Measurements from ENCODE around the gene AIG1. TPM values are rescaled to one million over a fixed set of nuclear protein-coding genes. Genes with fewer than 3 reads are reported as not detected.

Gene AIG1
- total and polyA plus RNA-seq, 12 donors = 21.0 to 55.7 (median 47.2) TPM

DNA sequence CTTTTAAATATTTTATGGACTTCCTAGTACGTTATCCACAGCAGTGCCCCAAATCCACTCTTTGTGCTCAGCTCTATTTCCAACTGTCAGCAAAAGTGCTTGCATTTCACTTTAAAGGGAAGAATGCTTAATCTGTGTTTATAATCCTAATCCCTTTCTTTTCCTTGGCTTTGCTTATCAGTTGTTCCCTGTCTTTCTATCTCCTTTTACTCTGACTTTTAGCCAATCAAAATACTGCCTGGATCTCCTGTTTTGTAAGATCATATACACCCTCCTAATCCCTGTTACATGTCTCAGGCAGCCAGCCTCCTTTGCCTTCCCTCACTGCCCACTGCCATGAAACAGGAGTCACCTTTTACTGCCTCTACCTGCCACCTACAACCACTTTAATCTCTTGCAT lies 102.9 kb downstream of the AIG1 start:
- Histone ChIP-seq H3K4me3 (no peak overlapping the region), H3K9me3 (replicated peaks in 1 of 3) (no peaks in the 10 kb centered on the region), H3K36me3 (replicated peaks in 1 of 2) (no peaks in the 10 kb centered on the region), H3K4me1 (replicated peaks in 1 of 2) (peaks cover 0 to 11% of the 10 kb centered on the region in 2 donors), H3K27ac (no peak overlapping the region), H3K27me3 (no peaks in the 10 kb centered on the region)
- no peak for TF ChIP-seq CTCF (IDR thresholded peaks at IDR 0.05)
- TF ChIP-seq POLR2A (IDR thresholded peaks at IDR 0.05) = no peak
- 3 to 89% (median 70%) methylated on average over 1 of the region's 1 CpG for WGBS, 4 donors
- no peak for DNase-seq
- intact Hi-C loops (cut with DNase I) = no loop called here

DNA sequence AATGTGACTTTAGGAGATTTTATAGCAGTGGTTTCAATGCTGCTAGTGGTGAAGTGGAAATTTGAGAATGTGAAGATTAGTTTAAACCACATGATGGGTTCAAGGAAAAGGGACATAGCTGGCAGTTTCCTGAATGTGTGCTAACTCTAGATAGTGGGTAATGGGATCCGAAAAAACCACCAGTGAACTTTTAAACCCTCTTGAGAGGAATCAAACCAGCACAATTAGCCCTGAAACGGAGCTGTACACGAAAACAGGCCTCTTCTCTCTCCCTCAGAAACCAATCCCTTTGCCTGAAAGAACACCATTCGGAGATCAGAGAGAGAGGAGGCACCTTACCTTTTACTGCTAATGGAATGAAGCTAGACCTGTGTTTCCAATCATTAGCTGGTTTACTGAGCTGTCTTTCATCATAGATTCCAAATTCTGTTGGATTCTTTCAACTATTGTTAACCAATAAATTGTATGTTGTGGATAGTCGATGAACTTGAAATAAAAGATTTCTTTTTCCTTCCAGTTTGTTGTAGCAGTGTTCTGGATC lies 103.9 kb downstream of the AIG1 start:
- intact Hi-C loops (cut with DNase I) = no loop called here
- no peaks in the 10 kb centered on the region for H3K27me3 ChIP-seq
- H3K4me3 ChIP-seq = no peak overlapping the region
- H3K4me1 ChIP-seq (replicated peaks in 1 of 2) = peaks cover 0 to 11% of the 10 kb centered on the region in 2 donors
- H3K27ac ChIP-seq = no peak overlapping the region
- no peak for DNase-seq
- WGBS, 4 donors = 76 to 87% (median 84%) methylated on average over 5 of the region's 5 CpGs
- no peaks in the 10 kb centered on the region for H3K36me3 ChIP-seq (replicated peaks in 1 of 2)
- TF ChIP-seq CTCF (IDR thresholded peaks at IDR 0.05) (no peak), POLR2A (IDR thresholded peaks at IDR 0.05) (no peak)
- H3K9me3 ChIP-seq (replicated peaks in 1 of 3) = no peaks in the 10 kb centered on the region

DNA sequence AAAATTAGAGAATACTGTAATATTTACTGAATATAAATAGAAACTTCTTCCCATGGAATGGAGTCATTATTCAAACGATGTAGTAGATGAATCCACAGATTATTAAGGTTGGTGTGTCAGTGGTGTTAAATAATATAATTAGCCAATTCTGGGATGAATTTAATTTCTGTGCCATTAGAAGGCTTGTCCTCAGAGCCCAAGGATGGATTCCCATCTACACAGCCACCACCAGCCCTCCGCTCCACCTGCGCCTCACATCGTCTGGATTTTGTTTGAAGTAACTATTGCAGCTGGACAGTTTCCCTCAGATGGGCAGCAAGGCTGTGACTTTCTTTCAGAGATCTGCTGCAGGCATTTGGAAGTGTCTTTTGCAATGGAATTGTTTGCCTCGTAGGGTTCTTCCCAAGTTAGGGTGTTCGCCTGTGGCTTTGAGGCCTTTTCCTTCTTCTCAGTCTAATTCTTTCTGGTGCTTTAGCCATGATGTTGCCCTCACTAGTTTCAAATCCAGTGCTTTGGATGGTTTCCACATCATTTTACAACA lies 104.7 kb downstream of the AIG1 start:
- H3K4me3 ChIP-seq = no peak overlapping the region
- TF ChIP-seq POLR2A (IDR thresholded peaks at IDR 0.05) (no peak), CTCF (IDR thresholded peaks at IDR 0.05) (no peak)
- DNase-seq = no peak
- intact Hi-C loops (cut with DNase I) = no loop called here
- peaks cover 0 to 11% of the 10 kb centered on the region in 2 donors for H3K4me1 ChIP-seq (replicated peaks in 1 of 2)
- H3K27ac ChIP-seq = no peak overlapping the region
- no peaks in the 10 kb centered on the region for H3K36me3 ChIP-seq (replicated peaks in 1 of 2)
- no peaks in the 10 kb centered on the region for H3K9me3 ChIP-seq (replicated peaks in 1 of 3)
- 90 to 98% (median 96%) methylated on average over 6 of the region's 6 CpGs for whole genome bisulfite sequencing, 4 donors
- H3K27me3 ChIP-seq = no peaks in the 10 kb centered on the region

- no peak overlapping the region for H3K4me3 ChIP-seq
- intact Hi-C loops (cut with DNase I) = no loop called here
- TF ChIP-seq CTCF (IDR thresholded peaks at IDR 0.05) = no peak
- TF ChIP-seq POLR2A (IDR thresholded peaks at IDR 0.05) = no peak
- H3K36me3 ChIP-seq (replicated peaks in 1 of 2) = no peaks in the 10 kb centered on the region
- no peaks in the 10 kb centered on the region for H3K9me3 ChIP-seq (replicated peaks in 1 of 3)
- H3K27me3 ChIP-seq = no peaks in the 10 kb centered on the region
- WGBS, 4 donors = 88 to 96% (median 92%) methylated on average over 5 of the region's 5 CpGs
- peaks cover 0 to 11% of the 10 kb centered on the region in 2 donors for H3K4me1 ChIP-seq (replicated peaks in 1 of 2)
- no peak for DNase-seq
- no peak overlapping the region for H3K27ac ChIP-seq
These were observed 105.6 kb downstream of the AIG1 start for GRCh38 chr6:143166247-143166695.

Data from adrenal gland (tissue), 12 donors.